Measurements from ENCODE around the gene MSRB2. TPM values are rescaled to one million over a fixed set of nuclear protein-coding genes. Genes with fewer than 3 reads are reported as not detected.

The MSRB2 gene
- total RNA-seq, 2 donors from 2014 or later = 39.9 to 43.7 TPM

DNA sequence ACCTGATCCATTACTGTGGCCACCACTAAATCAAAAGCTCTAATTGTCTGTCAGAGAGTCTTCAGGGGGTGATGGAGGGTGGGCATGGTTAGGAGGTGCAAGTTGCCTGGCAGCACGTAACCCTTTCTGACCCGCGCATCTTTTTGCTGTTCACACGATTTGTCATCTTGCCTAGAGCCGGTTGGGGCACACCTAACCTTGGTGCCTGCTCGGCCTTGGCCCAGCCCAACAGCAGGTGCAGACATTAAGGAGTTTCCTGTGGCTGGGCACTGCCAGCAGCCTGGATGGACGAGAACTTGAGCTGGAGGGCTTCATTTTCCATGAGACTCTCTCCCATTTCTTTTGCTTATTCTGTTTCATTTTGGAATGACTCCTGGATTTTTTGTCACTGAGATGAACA, 55.7 kb downstream of the MSRB2 start:
- intact Hi-C loops (cut with DNase I, micrococcal nuclease) = no loop called here
- ATAC-seq = no peak
- no peak for DNase-seq

DNA sequence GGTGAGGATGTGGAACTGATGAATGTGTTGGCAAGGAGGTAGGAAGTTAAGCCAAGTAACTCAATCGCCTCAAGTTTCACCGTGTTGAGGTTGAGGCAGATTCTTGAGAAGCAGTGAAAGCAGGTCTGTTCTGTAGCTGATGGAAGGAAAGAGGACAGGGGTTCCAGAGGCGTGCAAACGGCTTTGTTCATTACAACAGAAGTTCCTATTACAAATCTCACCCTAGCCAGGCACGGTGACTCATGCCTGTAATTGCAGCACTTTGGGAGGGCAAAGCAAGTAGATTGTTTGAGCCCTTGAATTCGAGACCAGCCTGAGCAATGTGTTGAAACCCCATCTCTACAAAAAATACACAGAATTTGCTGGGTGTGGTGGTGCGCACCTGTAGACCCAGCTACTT, 59.8 kb downstream of the MSRB2 start:
- intact Hi-C loops (cut with DNase I, micrococcal nuclease) = no loop called here
- no peak for ATAC-seq

DNA sequence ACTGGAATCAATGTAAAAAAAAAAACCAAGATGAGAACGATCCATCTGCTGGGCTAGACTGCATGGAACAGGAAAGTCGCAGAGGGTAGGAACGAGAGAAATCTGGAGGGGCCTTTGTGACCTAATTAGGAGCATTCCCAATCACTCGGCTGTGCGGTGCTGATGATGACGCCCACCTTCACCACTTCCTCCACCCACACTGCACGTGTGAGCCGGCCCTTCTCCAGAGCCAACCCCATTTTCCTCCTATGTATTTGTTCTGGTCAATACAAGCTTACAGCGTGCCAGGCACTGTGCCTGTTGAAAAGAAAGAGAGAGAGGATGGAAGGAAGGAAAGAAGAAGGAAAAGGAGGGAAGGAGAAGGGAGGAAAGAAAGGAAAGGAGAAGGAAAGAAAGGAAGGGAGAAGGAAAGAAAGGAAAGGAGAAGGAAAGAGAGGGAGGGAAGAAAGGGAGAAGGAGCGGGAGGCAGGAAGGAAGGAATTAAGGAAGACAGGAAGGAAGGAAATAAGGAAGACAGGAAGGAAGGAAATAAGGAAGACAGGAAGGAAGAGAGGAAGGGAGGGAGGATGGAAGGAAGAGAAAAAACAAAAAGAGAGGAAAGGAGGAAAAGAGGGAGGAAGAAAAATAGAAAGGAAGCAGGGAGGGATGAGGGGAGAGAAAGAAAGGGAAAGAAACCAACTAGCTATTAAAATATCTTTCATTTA, 61.2 kb downstream of the MSRB2 start:
- no peak for DNase-seq
- intact Hi-C loops (cut with DNase I, micrococcal nuclease) = no loop called here
- ATAC-seq = no peak

More for the DNA sequence above, 59.8 kb downstream of the MSRB2 start:
- DNase-seq = no peak

DNA sequence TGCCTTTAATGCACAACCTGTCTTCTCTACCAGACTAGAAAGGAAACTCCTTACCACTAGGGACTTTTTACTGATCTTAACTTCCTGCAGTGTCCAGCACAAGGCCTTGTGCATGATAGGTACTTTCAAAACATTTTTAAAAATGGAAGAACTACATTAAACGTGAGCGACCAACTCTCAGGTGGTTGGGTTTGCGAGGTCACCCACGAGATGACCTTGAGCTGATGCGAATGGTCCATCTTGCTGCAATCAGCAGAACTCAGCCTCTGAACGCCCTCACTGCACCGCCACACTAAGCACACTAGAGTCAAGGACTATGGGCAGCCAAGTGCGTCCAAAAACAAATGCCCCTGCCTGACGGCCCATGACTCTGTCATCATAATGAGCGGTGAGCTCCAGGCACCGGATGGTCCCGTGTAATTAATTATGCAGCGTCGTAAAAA, 61.9 kb downstream of the MSRB2 start:
- intact Hi-C loops (cut with DNase I, micrococcal nuclease) = no loop called here
- DNase-seq (no peak), ATAC-seq (no peak)

DNA sequence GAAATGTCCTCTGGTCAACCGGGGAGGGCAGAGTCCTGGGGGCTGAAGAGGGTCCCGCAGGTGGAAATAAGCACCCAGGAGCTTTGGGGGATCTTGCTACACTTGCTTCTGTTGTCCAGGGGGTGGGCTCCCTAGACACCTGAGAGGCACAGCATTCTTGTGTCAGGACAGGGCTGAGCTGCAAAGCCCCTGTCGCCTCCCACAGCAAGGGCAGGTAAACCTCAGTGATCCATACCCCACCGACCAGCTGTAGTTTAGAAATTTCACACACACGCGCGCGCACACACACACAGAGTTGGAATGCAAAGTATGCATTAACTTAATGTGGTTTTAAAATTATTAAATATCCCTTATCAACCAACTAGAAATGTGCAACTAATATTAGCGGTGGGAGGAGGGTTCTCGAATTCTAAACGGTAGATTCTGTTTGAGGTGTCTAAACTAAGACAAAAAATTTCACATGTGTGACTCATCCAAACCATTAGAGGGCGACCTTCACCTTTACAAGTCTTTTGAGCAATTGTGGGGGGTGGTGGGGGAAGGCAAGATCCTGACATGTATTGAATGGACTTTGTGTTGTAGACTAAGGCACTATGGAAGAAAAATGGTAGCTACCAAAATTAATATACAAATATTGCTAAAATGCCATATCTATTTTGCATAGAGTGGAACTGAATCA, 62.5 kb downstream of the MSRB2 start:
- DNase-seq = no peak
- intact Hi-C loops (cut with DNase I, micrococcal nuclease) = no loop called here
- ATAC-seq = peak; percentile 59

DNA sequence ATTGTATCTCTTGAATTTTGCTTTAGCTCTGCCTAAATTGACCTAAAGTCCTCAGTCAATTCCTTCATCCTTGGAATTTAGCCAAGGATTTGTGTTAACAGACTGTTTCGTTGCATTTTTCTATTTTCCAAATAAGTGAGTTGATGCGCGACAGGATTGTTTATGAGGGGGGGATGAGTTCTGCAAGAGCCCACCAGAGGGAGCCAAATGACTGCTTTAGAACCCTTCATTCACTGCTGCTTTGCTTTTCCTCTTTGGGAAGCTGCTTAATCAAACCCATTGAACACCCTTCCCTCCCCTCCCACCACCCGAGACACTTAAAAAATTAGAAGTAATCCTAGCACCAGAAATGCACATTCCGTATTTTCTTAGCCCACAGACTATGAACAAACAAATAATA, 63.0 kb downstream of the MSRB2 start:
- intact Hi-C loops (cut with DNase I, micrococcal nuclease) = no loop called here
- ATAC-seq = peak; percentile 81
- DNase-seq = peak in 1 of 2 donors; percentile 39

DNA sequence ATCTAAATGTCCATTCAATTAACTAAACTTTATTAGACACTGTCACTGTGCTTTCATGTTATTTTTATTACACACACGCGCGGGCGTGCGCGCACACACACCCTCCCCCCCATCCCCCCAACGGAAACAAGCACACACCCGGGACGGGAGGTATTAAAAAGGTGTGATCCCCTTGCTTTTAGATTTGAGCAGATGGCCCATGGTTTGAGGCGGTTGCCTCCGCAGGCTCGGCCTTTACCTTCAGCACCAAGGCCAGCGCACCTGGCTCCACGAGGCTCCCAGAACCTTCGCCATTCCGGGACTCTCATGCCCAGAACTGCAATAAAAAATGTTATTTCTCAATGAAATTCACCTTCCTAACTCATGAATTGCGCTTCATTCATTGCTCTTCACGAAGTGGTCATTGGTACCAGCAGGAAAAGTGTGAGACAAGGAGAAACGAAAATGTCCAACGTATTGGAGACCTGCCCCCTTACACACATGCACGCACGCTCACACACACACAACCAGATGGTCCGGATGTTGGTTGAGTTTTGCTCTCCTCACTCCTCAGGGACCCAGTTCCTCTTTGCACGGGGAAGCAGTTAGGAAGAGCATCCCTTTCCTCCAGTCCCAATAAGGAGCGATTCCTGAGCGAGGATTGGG, 76.0 kb downstream of the MSRB2 start:
- intact Hi-C loops (cut with DNase I, micrococcal nuclease) = no loop called here
- ATAC-seq (no peak), DNase-seq (no peak)

Other genes with a start within 250 kb of the MSRB2 start
- not detected for gene ARMC3, start 167.5 kb upstream of the MSRB2 start, total RNA-seq
- not detected for gene PTF1A, start 96.7 kb downstream of the MSRB2 start, total RNA-seq
- not detected for gene C10orf67, start 249.2 kb downstream of the MSRB2 start, total RNA-seq

Measured in left colon (tissue), 2 donors.